Effector memory CD8-positive, alpha-beta T cell (primary cell): Measurements from ENCODE around the gene PEX13.

ENCODE experiments used
- ATAC-seq: fragments of 150-1000 bp; cut with Tn5 transposase; replicated peaks from 2 replicates; pipeline ENCODE4 v1.10.0; 2021; ENCODE audit warnings: mild to moderate bottlenecking, moderate library complexity
- DNase-seq, 3 experiments: peaks; one replicate each; pipeline ENCODE4 v3.0.0; 2021
- H3K27ac Mint-ChIP-seq, 2 donors: one replicate each; pipeline ENCODE4 v1.8.0; 2022; ENCODE audit warnings: mild to moderate bottlenecking in 2 of 2, mixed read lengths in 2 of 2, moderate library complexity in 2 of 2
- H3K27me3 Mint-ChIP-seq, 2 donors: one replicate each; pipeline ENCODE4 v1.8.0; 2022; ENCODE audit warnings: mixed read lengths in 2 of 2
- H3K36me3 Mint-ChIP-seq: one replicate; pipeline ENCODE4 v1.8.0; 2022; ENCODE audit warnings: mild to moderate bottlenecking, moderate library complexity, mixed read lengths; ENCODE audit not compliant: insufficient read depth
- H3K4me1 Mint-ChIP-seq, 2 donors: one replicate each; pipeline ENCODE4 v1.8.0; 2022; ENCODE audit warnings: low read depth in 2 of 2, mixed read lengths in 2 of 2
- H3K4me3 Mint-ChIP-seq, 2 donors: one replicate each; pipeline ENCODE4 v1.8.0; 2022; ENCODE audit warnings: mild to moderate bottlenecking in 2 of 2, mixed read lengths in 2 of 2, moderate library complexity in 2 of 2
- H3K9me3 Mint-ChIP-seq, 2 donors: one replicate each; pipeline ENCODE4 v1.8.0; 2022; ENCODE audit warnings: mixed read lengths in 2 of 2

Gene PEX13

GRCh38 chr2:61057562-61057961, 40.0 kb downstream of the PEX13 start:
- ATAC-seq (no peak), DNase-seq (no peak)
- Mint-ChIP-seq H3K4me3 (no peak overlapping the region), H3K36me3 (peaks cover 13% of the 10 kb centered on the region), H3K27ac (peak overlapping the region in 1 of 2 donors; percentile 28), H3K4me1 (no peaks in the 10 kb centered on the region), H3K9me3 (no peaks in the 10 kb centered on the region), H3K27me3 (no peaks in the 10 kb centered on the region)

GRCh38 chr2:61059382-61059781, 41.9 kb downstream of the PEX13 start:
- no peaks in the 10 kb centered on the region for H3K27me3 Mint-ChIP-seq
- no peak overlapping the region for H3K4me3 Mint-ChIP-seq
- DNase-seq (no peak), ATAC-seq (no peak)
- H3K9me3 Mint-ChIP-seq, result no peaks in the 10 kb centered on the region
- peaks cover 8% of the 10 kb centered on the region for H3K36me3 Mint-ChIP-seq
- no peaks in the 10 kb centered on the region for H3K4me1 Mint-ChIP-seq
- H3K27ac Mint-ChIP-seq, result no peak overlapping the region

DNA sequence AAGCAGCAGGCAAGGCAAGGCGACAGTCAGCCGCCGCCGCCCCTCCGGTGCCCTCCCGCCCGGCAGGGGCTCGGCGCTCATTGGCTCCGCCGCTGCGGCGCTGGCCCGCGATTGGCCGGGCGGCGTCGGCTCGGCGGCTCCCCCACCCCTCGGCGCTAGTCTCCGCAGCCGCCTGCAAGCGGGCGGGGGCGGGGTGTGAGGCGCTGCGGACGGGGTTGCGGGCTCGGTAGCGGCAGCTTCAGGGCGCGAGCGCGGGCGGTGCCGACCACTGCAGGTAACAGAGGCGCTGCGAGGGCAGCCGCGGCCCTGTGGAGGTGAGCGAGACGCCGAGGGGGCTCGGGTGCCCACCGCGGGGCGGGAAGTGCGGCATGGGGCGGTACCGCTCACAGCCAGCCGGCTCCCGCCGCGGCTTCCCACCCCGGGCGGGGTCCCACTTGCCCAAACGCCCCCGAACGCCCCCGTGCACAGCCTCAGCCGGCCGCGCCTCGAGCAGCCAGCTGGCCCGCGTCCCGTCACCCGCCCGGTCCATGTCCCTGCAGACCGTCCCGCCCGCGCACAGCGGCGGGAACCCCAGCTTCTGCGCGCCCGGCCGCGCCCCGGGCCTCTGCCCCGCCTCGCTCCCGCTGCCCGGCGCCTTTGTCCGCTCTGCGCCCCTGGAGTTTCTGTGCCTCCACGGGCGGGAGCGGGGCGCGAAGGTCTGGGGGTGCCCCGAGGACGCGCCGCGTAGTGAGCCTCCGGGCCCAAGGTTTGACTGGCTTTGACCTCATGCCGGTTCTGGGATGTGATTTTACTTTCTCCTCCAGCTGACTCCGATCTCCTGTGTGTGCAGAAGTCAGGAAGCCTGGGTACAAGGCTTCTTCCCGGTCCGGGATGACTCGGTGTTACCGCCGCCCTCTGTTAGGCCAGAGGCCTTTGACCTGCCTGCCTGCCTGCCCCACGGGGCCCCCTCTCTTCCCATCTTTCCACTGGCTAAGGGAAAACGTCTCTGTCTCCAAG, 48.5 kb downstream of the PEX13 start, which contains the start of gene SANBR:
Gene SANBR, plus strand, starts transcription at position 158 of the 996 bp plus-strand sequence. CDS start 4,480 bp downstream, outside the sequence.
- Mint-ChIP-seq H3K4me1 (peaks cover 4 to 9% of the 10 kb centered on the region in 2 donors), H3K9me3 (no peaks in the 10 kb centered on the region), H3K27ac (peak within 1 kb of the TSS; percentile 75 to 83), H3K4me3 (peak within 1 kb of the TSS; percentile 92 to 93), H3K36me3 (peaks cover 5% of the 10 kb centered on the region), H3K27me3 (no peaks in the 10 kb centered on the region)
- DNase-seq (peak; percentile 76 to 84 (median 76)), ATAC-seq (peak; percentile 96)

DNA sequence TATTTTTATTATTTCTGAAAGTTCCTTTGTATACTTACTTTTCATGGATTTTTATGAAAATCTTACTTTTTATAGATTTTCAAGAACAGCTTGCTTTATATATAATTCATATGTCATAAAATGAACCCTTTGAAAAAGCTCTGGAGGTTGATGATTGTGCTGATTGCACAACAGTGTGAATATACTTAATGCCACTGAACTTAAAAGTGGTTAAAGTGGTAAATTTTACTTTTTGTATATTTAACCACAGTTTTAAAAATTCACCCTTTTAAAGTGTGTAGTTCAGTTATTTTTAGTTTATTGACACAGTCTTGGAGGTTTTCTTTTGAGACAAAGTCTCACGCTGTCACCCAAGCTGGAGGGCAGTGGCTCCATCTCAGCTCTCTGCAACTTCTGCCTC, 56.6 kb downstream of the PEX13 start:
- ATAC-seq (no peak), DNase-seq (no peak)
- Mint-ChIP-seq H3K27me3 (no peaks in the 10 kb centered on the region), H3K9me3 (no peaks in the 10 kb centered on the region), H3K36me3 (peaks cover 18% of the 10 kb centered on the region), H3K27ac (no peak overlapping the region), H3K4me3 (no peak overlapping the region), H3K4me1 (no peaks in the 10 kb centered on the region)

DNA sequence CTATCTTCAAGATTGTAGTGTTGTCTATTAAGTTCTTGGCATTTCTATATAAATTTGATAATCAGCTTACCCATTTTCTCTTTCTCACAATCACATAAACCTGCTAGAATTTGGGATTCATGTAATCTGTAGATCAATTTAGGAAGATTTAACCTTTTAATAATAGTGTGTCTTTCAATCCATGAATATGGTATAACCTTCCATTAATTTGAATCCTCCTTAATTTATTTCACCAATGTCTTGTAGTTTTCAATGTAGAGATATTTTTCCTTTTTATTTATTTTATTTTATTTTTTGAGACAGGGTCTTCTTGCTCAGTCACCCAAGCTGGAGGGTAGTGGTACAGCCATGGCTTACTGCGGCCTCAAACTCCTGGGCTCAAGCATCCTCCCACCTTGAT, 68.4 kb downstream of the PEX13 start:
- ATAC-seq (no peak), DNase-seq (no peak)
- no peak overlapping the region for H3K27ac Mint-ChIP-seq
- peaks cover 7% of the 10 kb centered on the region for H3K36me3 Mint-ChIP-seq
- H3K4me1 Mint-ChIP-seq, result no peaks in the 10 kb centered on the region
- no peaks in the 10 kb centered on the region for H3K9me3 Mint-ChIP-seq
- H3K27me3 Mint-ChIP-seq, result no peaks in the 10 kb centered on the region
- no peak overlapping the region for H3K4me3 Mint-ChIP-seq

GRCh38 chr2:61089797-61090196, 72.3 kb downstream of the PEX13 start:
- DNase-seq, result no peak
- ATAC-seq, result no peak
- Mint-ChIP-seq H3K9me3 (no peaks in the 10 kb centered on the region), H3K27ac (no peak overlapping the region), H3K4me1 (no peaks in the 10 kb centered on the region), H3K4me3 (no peak overlapping the region), H3K36me3 (peaks cover 9% of the 10 kb centered on the region), H3K27me3 (no peaks in the 10 kb centered on the region)

DNA sequence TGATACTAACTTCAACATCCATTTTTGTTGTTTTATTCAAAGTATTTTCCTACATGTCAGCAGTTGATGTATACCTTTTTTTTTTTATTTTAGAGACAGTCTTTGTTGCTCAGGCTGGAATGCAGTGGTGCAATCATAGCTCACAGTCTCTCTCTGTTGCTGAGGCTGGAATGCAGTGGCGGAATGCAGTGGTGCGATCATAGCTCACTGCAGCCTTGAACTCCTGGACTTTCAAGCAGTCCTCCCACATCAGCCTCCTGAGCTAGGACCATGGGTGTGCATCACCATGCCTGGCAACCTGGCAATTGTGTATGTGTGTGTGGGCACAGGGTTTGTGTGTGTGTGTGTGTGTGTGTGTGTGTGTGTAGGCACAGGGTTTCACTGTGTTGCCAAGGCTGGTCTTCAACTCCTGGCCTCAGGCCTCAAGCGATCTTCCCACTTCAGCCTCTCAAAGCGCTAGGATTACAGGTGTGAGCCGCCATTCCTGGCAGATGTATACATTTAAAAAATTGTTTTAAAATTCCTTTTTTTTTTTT, 72.9 kb downstream of the PEX13 start:
- DNase-seq (no peak), ATAC-seq (no peak)
- Mint-ChIP-seq H3K36me3 (peaks cover 8% of the 10 kb centered on the region), H3K27ac (no peak overlapping the region), H3K9me3 (no peaks in the 10 kb centered on the region), H3K27me3 (no peaks in the 10 kb centered on the region), H3K4me1 (no peaks in the 10 kb centered on the region), H3K4me3 (no peak overlapping the region)

DNA sequence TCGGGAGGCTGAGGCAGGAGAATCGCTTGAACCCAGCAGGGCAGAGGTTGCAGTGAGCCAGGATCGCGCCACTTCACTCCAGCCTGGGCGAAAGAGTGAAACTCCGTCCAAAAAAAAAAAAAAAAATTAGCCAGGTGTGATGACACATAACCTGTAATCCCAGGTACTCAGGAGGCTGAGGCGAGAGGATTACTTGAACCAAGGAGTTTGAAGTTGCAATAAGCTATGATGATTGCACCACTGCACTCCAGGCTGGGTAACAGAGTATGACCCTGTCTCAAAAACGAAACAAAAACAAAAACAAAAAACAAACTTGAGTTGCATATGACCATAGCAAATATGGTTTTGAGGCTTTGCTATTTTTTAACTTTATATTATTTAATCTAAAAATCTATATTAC, 74.0 kb downstream of the PEX13 start:
- Mint-ChIP-seq H3K36me3 (peaks cover 5% of the 10 kb centered on the region), H3K27ac (no peak overlapping the region), H3K9me3 (no peaks in the 10 kb centered on the region), H3K4me1 (peaks cover 0 to 5% of the 10 kb centered on the region in 2 donors), H3K4me3 (no peak overlapping the region), H3K27me3 (no peaks in the 10 kb centered on the region)
- DNase-seq (no peak), ATAC-seq (no peak)

GRCh38 chr2:61096438-61096837, 78.9 kb downstream of the PEX13 start:
- H3K36me3 Mint-ChIP-seq, result peaks cover under 1% of the 10 kb centered on the region
- ATAC-seq (no peak), DNase-seq (no peak)
- H3K27me3 Mint-ChIP-seq, result no peaks in the 10 kb centered on the region
- no peaks in the 10 kb centered on the region for H3K9me3 Mint-ChIP-seq
- H3K4me3 Mint-ChIP-seq, result no peak overlapping the region
- peak overlapping the region in 1 of 2 donors; percentile 24 for H3K27ac Mint-ChIP-seq
- H3K4me1 Mint-ChIP-seq, result peaks cover 0 to 6% of the 10 kb centered on the region in 2 donors

GRCh38 chr2:61100801-61101200, 83.3 kb downstream of the PEX13 start:
- no peaks in the 10 kb centered on the region for H3K36me3 Mint-ChIP-seq
- no peak for ATAC-seq
- no peak for DNase-seq
- H3K4me1 Mint-ChIP-seq, result peaks cover 0 to 6% of the 10 kb centered on the region in 2 donors
- no peaks in the 10 kb centered on the region for H3K27me3 Mint-ChIP-seq
- no peaks in the 10 kb centered on the region for H3K9me3 Mint-ChIP-seq
- H3K4me3 Mint-ChIP-seq, result no peak overlapping the region
- no peak overlapping the region for H3K27ac Mint-ChIP-seq
